GM23248 (cell line): ENCODE measurements around the gene CASQ1.

ENCODE experiments used
- EZH2 ChIP-seq: fragments of 200-600 bp; sonication (generic); IDR thresholded peaks from 2 replicates; pipeline ENCODE4 v1.6.1; 2018; ENCODE audit warnings: antibody characterized with exemption, mild to moderate bottlenecking; ENCODE audit not compliant: insufficient read depth, poor library complexity, severe bottlenecking
- EZH2phosphoT487 ChIP-seq: fragments of 200-600 bp; sonication (generic); IDR thresholded peaks from 2 replicates; pipeline ENCODE4 v1.6.1; 2018; ENCODE audit warnings: antibody characterized with exemption, moderate library complexity, mild to moderate bottlenecking, low read depth; ENCODE audit not compliant: insufficient read depth

GRCh38 chr1:160204526-160205241 lies 14.3 kb downstream of the CASQ1 start:
- no peak for TF ChIP-seq EZH2
- no peak for TF ChIP-seq EZH2phosphoT487
